PFSK-1 (cell line): ENCODE data around the gene DYDC1.

Experiments
- FOXP2 ChIP-seq: optimal IDR thresholded peaks from 2 replicates; pipeline ENCODE3; 2011; ENCODE audit warnings: borderline replicate concordance, control low read depth, inconsistent platforms; ENCODE audit not compliant: insufficient read depth; ENCODE audit errors: extremely low read length, extremely low read depth
- POLR2AphosphoS5 ChIP-seq: IDR thresholded peaks from 2 replicates; pipeline ENCODE4 v1.6.1; 2012; ENCODE audit warnings: low read depth, mild to moderate bottlenecking, control low read depth, low read length, moderate library complexity
- REST ChIP-seq, 2 experiments: IDR thresholded peaks; 2 replicates each; pipeline versions ENCODE4 v1.6.1 to v1.8.0; 2011 to 2012; ENCODE audit warnings: low read depth in 2 of 2, low read length in 2 of 2, control low read depth in 1 of 2, inconsistent platforms in 1 of 2, mild to moderate bottlenecking in 1 of 2, moderate library complexity in 1 of 2; ENCODE audit not compliant: insufficient read depth in 1 of 2
- SIN3A ChIP-seq: IDR thresholded peaks from 2 replicates; pipeline ENCODE4 v1.6.1; 2012; ENCODE audit warnings: mild to moderate bottlenecking, low read length, moderate library complexity, borderline replicate concordance; ENCODE audit not compliant: insufficient read depth
- TAF1 ChIP-seq: IDR thresholded peaks from 2 replicates; pipeline ENCODE4 v1.6.1; 2012; ENCODE audit warnings: low read length, control low read depth, borderline replicate concordance; ENCODE audit not compliant: insufficient read depth

Gene DYDC1

GRCh38 chr10:80320377-80320776, 36.2 kb downstream of the DYDC1 start:
- no peak for TF ChIP-seq TAF1
- no peak for TF ChIP-seq FOXP2
- no peak for TF ChIP-seq REST (IDR thresholded peaks at IDR 0.05; ENCODE audit: insufficient read depth in 1 of 2, low read depth in 2 of 2, low read length in 2 of 2)
- no peak for TF ChIP-seq POLR2AphosphoS5
- no peak for TF ChIP-seq SIN3A

- TF ChIP-seq TAF1, result no peak
- TF ChIP-seq FOXP2, result no peak
- no peak for TF ChIP-seq SIN3A
- no peak for TF ChIP-seq POLR2AphosphoS5
- TF ChIP-seq REST (IDR thresholded peaks at IDR 0.05; ENCODE audit: insufficient read depth in 1 of 2, low read depth in 2 of 2, low read length in 2 of 2), result no peak
Measured at GRCh38 chr10:80319725-80320290, 36.7 kb downstream of the DYDC1 start.

- TF ChIP-seq TAF1 (no peak), FOXP2 (no peak), SIN3A (no peak), REST (IDR thresholded peaks at IDR 0.05; ENCODE audit: insufficient read depth in 1 of 2, low read depth in 2 of 2, low read length in 2 of 2) (no peak), POLR2AphosphoS5 (no peak)
Measured at GRCh38 chr10:80319318-80319717, 37.2 kb downstream of the DYDC1 start.

GRCh38 chr10:80318742-80319141, 37.8 kb downstream of the DYDC1 start:
- no peak for TF ChIP-seq REST (IDR thresholded peaks at IDR 0.05; ENCODE audit: insufficient read depth in 1 of 2, low read depth in 2 of 2, low read length in 2 of 2)
- no peak for TF ChIP-seq SIN3A
- TF ChIP-seq FOXP2, result no peak
- TF ChIP-seq TAF1, result no peak
- no peak for TF ChIP-seq POLR2AphosphoS5

- TF ChIP-seq FOXP2, result no peak
- no peak for TF ChIP-seq TAF1
Measured at GRCh38 chr10:80315391-80315790, 41.2 kb downstream of the DYDC1 start.

- TF ChIP-seq POLR2AphosphoS5 (no peak), FOXP2 (no peak), SIN3A (no peak), REST (IDR thresholded peaks at IDR 0.05; ENCODE audit: insufficient read depth in 1 of 2, low read depth in 2 of 2, low read length in 2 of 2) (no peak), TAF1 (no peak)
Measured at GRCh38 chr10:80313523-80313922, 43.0 kb downstream of the DYDC1 start.
